Endothelial cell of hepatic sinusoid (primary cell): ENCODE measurements around the gene SLC30A10.
"Not testable (repeated sequence)": the region's sequence is repeated elsewhere in the genome, so short reads cannot be mapped to it uniquely, and the experiment has no call there.

Experiments used
- in situ Hi-C: cut with HindIII; loops from 2 replicates; pipeline ENCODE4 v1.10.0; 2017; ENCODE audit warnings: low sequenced_read_pairs

Gene SLC30A10

GRCh38 chr1:219897914-219898313 is 30.4 kb downstream of the SLC30A10 start:
- in situ Hi-C loops: no loop called here

- in situ Hi-C loops: not testable (repeated sequence)
These were observed 36.1 kb downstream of the SLC30A10 start for GRCh38 chr1:219892271-219892670.

- in situ Hi-C loops: not testable (repeated sequence)
These were observed 36.5 kb downstream of the SLC30A10 start for GRCh38 chr1:219891846-219892245.

- in situ Hi-C loops: not testable (repeated sequence)
These were observed 39.7 kb downstream of the SLC30A10 start for GRCh38 chr1:219888667-219889066.

- in situ Hi-C loops: no loop called here
These were observed 42.7 kb downstream of the SLC30A10 start for GRCh38 chr1:219885680-219886079.

DNA sequence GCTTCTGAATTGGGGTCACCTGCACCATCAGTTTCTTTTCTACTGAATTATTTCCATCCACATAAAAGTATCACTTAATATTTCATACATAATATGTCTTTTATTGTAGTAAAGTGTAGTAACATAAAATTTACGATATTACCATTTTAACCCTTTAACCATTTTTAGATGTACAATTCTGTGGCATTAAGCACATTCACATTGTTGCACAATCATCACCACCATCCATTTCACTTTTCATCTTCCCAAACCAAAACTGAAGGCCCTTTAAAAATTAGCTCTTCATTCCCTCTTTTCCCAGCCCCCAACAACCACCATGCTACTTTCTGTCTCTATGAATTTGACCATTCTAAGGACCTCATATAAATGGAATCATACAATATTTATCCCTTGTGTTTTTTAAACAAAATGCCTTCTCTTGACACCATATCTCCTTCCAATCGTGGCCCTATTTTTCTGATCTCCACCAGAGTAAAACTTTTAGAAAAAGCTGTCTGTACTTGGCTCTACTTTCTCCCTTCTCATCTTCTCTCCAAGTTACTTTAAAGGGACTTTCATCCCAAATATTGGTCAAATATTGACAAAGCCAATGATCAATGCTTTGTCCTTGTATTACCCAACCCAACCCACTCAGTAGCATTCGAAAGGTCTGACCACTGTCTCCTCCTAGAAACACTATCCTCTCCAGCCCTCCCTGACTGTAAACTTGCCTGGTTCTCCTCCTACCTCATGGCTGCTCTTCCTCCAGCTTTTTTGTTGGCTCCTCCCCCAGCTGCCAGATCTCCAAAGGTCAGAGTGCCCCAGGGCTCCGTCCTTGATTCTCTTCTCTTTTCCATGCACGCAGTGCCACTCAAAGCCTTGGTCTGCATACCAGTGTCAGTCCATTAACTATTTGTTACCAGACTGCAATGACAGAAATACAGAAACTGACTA is 44.7 kb downstream of the SLC30A10 start:
- in situ Hi-C loops: no loop called here

- in situ Hi-C loops: no loop called here
These were observed 45.6 kb downstream of the SLC30A10 start for GRCh38 chr1:219882755-219883154.

DNA sequence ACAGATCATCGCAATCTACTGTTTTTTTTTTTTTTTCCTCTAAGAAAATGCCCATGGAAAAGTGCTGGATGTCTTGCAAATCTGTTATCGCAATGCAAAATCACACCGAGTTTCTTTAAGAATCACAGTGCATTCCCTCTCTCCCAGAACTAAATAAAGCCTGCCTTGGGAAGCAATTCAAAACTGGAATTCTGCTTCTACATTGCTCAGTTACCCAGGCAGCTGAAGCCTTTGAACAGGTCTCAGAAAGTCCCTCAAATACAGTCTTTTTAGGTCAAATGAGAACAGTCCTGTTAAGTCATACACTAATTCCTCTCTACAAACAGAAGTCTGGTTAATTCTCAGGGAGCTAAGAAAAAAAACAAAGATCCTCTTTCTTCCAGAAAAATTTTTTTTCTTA is 46.3 kb downstream of the SLC30A10 start:
- in situ Hi-C loops: no loop called here

GRCh38 chr1:219880765-219881457 is 47.4 kb downstream of the SLC30A10 start:
- in situ Hi-C loops: no loop called here

DNA sequence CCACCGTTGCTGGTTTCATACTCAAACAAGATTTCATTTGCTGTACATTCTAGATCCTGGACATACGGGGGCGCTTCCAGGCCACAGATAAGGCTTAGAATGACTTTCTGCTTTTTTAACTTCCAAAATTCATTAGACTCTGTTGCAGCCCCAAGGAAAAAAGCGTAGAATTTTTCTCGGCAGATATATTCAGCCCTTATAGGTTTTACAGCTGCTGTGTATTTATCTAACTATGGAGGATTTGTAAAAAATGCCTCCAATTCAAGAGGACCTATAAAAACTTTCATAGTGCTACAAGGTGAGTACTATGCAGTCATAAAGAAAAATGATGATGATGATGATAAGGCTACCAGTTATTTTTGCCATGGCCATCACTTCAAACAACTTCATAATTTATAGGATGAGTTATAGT is 51.6 kb downstream of the SLC30A10 start:
- in situ Hi-C loops: no loop called here

- in situ Hi-C loops: no loop called here
These were observed 52.5 kb downstream of the SLC30A10 start for GRCh38 chr1:219875860-219876259.

- in situ Hi-C loops: not testable (repeated sequence)
These were observed 55.8 kb downstream of the SLC30A10 start for GRCh38 chr1:219872538-219872937.

DNA sequence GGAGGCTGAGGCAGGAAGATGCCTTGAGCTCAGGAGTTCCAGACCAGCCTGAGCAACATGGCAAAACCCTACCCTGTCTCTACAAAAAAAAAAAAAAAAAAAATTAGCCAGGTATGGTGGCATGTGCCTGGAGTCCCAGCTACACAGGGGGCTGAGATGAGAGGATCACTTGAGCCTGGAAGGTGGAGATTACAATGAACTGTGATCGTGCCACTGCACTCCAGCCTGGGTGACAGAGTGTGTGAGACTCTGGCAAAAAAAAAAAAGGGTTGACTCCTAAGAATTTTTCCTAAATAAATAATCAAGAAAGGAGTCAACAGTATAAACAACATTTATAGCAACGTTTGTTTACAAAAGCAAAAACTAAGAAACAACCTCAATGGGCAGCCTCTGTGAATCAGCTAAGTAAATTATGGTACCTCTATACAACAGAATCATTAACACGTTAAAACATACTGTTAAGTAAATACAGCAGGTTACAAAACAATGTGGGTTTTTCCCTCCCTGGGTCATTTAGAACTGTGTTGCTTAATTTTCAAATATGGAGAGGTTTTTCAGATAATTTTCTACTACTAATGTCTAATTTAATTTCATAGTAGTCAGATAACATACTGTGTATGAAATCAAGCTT is 56.8 kb downstream of the SLC30A10 start:
- in situ Hi-C loops: no loop called here

GRCh38 chr1:219868615-219869014 is 59.7 kb downstream of the SLC30A10 start:
- in situ Hi-C loops: not testable (repeated sequence)
